Colon (tissue), 2 donors: ENCODE data around the gene CRCP.
"Not testable (repeated sequence)": the region's sequence is repeated elsewhere in the genome, so short reads cannot be mapped to it uniquely, and the experiment has no call there.

ENCODE experiments used
- FAIRE-seq: peaks from 2 replicates; lab custom pipeline; 2012; peaks lifted over from hg19 to GRCh38; lab: Jason Lieb, UNC
- donor health status: control.
- donor health status: control.

Gene CRCP

DNA sequence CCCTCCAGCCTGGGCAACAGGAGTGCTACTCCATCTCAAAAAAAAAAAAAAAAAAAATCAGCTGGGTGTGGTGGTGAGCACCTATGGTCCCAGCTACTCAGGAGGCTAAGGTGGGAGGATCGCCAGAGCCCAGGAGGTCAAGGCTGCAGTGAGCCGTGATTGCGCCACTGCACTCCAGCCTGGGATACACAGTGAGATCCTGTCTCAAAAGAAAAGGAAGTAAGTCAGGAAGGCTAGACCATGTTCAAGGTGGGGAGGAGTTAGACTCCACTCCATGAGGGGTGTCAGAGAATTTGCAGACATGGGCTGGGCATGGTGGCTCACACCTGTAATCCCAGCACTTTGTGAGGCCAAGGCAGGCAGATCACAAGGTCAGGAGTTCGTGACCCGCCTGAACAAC, 6.2 kb upstream of the CRCP start:
- not testable (repeated sequence) for FAIRE-seq

GRCh38 chr7:66110856-66111255, 3.8 kb upstream of the CRCP start:
- FAIRE-seq, result no peak

DNA sequence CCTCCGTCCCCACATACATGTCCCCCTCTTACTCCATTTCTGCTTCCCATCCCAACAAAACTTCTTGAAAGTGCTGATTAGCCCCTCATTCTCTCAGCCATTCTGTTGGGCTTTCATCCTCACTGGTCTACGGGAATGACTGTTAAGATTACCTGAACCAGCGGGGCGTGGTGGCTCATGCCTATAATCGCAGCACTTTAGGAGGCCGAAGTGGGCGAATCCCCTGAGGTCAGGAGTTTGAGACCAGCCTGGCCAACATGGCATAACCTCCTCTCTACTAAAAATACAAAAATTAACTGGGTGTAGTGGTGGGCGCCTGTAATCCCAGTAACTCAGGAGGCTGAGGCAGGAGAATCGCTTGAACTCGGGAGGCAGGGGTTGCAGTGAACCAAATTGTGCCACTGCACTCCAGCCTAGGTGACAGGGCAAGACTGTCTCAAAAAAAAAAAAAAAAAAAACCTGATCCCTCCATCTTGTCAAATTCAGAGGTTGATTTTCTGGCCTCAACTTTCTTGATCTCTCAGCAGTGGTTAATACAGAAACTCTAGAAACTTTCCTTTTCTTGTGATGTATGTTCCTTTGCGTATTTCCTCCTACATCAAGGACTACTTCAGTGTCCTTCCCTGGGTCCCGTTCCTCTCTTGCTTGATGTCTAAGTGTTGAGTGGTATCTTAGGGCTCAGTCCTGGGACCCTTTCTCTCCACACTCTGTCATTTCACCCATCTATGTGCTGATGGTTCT, 2.2 kb downstream of the CRCP start:
- not testable (repeated sequence) for FAIRE-seq

- FAIRE-seq, result no peak
Measured at GRCh38 chr7:66118603-66119002, 4.0 kb downstream of the CRCP start.

DNA sequence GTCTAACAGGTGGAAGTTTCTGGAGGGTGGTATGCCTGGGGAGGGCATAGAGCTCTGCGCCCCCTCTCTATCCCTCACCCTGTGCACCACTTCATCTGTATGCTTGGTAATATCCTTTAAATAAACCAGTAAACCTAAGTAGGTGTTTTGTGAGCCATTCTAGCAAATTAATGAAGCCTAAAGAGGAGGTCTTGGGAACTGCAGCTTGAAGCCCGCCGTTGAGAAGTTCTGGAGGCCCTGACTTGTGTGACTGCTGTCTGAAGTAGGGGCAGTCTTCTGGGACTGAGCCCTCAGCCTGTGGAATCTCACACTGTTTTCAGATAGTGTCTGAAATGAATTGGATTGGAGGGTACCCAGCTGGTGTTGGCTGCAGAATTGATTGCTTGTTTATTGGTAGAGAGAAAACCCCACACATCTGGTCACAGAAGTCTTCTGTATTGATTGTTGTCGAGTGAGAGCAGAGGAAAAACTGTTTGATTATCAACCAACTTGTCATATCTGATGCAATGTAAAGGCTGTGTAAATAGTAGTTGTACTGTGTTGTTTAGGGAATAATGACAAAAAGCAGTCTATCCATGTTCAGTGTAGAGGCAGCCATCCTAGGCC, 4.7 kb downstream of the CRCP start:
- FAIRE-seq, result no peak

GRCh38 chr7:66123175-66123528, 8.5 kb downstream of the CRCP start:
- FAIRE-seq, result no peak

- FAIRE-seq, result not testable (repeated sequence)
Measured at GRCh38 chr7:66124569-66124861, 9.9 kb downstream of the CRCP start.

- no peak for FAIRE-seq
Measured at GRCh38 chr7:66125052-66125694, 10.5 kb downstream of the CRCP start.

- not testable (repeated sequence) for FAIRE-seq
Measured at GRCh38 chr7:66125781-66126352, 11.2 kb downstream of the CRCP start.

DNA sequence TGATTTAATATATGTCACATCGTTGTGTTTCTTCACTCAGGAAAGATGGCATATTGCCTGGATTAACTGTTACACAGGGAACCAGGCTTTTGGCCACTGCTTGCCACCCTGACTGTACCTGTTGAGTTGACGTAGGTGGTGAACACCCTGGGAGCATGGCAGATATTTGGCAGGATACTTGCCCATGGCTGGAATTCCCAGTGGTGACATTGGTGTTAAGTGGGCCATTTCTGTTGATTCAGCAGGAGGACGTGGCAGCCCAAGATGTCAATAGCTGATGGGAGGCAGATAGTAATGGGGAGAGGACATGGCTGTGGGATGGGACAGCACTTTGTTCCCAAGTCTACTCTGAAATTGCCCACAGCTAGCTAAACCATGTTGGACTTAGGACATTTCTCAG, 12.5 kb downstream of the CRCP start:
- FAIRE-seq, result not testable (repeated sequence)

DNA sequence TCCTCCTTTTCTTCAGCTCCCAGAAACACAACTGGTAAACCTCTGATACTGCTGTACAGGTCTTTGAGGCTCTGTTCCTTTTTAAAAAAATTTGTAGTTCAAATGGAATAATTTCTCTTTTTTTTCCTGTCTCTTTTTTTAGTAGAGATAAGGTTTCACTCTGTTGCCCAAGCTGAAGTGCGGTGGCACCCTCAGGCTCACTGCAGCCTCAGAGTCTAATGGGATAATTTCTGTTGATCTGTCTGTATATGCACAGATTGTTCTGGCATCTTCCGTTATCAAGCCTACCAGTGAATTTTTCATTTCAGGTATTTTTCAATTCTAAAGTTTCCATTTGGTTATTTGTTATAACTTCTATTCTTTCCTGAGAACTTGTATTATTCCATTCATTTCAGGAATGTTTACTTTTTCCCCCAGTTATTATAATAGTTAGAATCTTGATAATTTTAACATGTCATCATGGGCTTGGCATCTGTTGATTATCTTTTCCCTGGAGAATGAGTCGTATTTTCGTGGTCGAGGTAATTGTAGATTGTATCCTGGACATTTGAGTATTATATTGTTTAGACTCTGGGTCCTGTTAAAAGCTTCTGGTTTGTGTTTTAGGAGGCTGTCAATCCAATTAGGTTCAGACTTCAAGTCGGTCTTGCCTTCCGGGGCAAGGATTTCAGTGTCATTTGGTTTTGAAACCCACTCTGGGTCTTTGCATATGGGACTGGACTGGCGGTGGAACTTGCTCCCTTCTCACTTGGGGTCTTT, 24.5 kb downstream of the CRCP start:
- FAIRE-seq, result no peak

DNA sequence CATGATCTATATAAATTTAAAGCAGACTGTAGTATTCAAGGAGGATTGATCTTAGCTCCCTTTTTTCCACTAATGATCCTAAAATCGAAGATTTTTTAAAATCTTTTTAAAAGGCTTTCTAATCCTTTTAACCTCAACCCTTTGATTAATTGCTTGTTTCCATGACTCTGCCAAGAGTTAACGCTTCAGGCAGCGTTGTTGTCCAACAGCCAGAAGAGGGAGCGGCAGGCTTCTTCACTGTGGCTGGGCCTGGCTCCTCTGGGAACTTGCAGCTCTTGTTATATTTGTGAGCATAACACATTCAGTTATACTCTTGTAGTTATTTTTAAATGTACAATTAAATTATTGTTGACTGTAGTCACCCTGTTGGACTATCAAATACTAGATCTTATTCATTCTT, 26.3 kb downstream of the CRCP start:
- FAIRE-seq, result no peak

GRCh38 chr7:66142334-66142733, 27.7 kb downstream of the CRCP start:
- no peak for FAIRE-seq

DNA sequence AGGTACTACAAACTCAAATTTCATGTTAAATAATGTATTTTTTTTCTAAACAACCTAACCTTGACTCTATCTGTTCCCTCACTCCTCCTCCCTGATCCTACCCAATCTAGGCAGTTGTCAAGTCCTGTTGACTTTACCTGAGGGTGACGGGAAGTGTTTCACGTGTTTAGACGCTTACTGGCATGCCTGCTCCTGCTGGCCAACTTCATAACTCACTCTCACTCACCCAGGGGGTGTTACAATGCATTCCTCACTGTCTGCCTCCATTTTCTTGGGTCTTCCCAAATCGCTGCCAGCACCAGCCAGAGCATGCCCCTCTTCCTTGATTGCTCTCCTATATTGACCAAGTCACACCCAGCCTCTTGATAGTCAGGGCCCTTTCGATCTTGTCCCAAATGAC, 28.3 kb downstream of the CRCP start:
- no peak for FAIRE-seq

DNA sequence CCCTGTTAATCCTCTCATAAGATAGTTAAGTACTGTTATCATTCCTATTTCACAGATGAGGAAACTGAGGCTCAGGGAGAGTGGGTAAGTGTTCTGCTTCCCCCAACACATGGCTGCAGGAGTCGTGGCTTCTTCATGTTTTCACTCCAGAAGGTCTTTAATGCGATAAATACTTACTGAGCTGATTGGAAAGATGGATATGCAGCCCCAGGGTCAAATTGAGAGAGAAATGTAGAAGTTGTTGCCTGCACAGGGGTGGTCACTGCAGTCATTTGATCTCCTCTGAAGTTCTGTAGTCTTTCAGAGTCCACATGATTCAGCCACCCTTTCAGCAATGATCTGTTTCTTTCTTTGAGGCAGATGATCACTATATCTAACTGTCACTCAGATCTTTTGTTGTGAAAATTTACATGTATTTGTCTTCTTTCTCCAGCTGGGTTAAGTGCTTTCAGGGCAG, 29.3 kb downstream of the CRCP start:
- FAIRE-seq, result no peak

DNA sequence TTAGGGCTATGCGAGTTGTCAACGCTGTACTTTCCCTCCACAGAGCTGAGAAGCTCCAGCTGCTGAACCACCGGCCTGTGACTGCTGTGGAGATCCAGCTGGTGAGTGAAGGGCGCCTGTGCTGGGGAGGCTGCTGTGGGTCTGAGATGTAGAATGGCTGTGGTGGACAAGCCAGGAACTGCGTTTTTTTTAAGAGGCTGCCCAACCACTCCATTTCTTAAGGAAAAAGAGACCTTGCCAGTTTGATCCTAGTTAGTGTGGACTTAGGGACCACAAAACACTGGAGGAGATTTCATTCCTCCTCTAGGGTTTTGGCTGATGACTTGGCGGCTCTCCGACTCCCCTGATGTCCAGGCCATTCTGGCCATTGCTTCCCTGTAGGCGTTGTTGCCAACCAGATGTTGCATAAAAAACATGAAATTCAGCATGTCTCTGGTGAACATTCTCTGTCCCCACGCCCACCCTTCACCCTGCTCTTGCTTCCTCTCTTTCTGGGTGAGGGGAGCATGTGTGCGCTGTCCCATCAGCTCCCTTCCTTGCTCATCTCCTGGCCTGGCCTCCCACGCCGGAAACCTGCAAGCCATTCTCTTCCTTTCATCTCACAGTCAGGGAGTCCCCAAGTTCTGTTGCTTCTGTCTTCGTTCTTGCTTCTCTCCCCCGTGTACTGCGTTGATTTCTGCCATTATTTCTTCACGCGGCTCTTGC, 30.9 kb downstream of the CRCP start:
- no peak for FAIRE-seq

GRCh38 chr7:66146701-66147100, 32.1 kb downstream of the CRCP start:
- no peak for FAIRE-seq

GRCh38 chr7:66147657-66148056, 33.0 kb downstream of the CRCP start:
- FAIRE-seq, result not testable (repeated sequence)

GRCh38 chr7:66150471-66150870, 35.8 kb downstream of the CRCP start:
- no peak for FAIRE-seq

DNA sequence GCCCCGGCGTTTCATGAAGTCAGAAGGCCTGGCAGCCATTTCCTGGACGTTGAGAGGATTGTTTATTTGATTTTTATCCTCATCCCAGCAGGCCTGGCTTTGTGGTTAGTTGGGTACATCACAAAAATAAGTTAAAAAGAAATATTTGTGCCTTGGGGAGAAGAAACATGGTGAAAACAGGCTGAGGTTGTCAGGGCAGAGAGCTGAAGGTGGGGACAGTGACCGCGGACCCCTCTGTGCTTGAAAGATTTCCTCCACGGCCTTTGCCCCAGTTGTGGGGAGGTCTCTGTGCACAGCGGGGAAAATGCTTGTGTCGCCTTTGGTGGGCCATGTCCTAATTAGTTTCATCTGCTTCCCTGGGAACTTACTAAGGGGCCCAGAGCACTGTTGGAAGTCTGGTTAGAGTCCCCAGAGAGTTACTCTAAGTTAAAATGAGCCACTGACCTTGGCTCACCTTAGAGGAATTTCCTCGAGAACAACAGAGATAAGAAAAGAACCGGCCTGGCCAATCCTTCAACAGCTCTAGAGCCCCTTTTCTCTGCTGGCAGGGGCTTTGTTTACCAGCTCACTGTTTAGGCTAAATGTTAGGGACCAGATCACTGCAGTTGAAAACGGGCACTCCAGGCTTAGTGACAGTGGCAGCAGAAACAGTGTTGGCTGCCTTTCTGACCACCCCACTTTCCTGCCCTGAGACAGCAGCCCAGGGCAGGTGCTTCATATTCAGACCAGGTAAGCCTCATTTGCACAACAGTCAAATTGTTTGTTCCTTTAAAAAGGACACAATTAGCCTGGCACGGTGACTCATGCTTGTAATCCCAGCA, 37.9 kb downstream of the CRCP start:
- no peak for FAIRE-seq

DNA sequence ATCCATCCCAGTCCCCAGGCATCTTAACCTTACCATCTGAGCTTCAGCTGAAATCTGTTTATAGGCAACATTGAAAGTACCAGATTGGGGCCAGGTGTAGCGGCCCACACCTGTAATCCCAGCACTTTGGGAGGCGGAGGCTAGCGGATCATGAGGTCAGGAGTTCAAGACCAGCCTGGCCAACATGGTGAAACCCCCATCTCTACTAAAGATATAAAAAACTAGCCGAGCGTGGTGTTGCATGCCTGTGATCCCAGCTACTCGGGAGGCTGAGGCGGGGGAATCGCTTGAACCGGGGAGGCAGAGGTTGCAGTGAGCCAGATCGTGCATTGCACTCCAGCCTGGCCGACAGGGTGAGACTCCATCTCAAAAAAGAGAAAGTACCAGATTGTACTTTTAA, 39.0 kb downstream of the CRCP start:
- no peak for FAIRE-seq
